Psoas muscle (tissue), 8 donors: ENCODE data around the gene IGF1R. TPM values are rescaled to one million over a fixed set of nuclear protein-coding genes. Genes with fewer than 3 reads are reported as not detected.

ENCODE experiments used
- ATAC-seq, 4 donors: fragments of 200-7000 bp; cut with Tn5 transposase; one replicate each; pipeline ENCODE4 v1.9.1; 2020; ENCODE audit warnings: moderate library complexity in 3 of 4, mild to moderate bottlenecking in 2 of 4
- DNase-seq, 2 donors: peaks; one replicate each; pipeline ENCODE4 v3.0.0-alpha.2; 2020
- H3K27ac ChIP-seq: fragments of 200-600 bp; one replicate; pipeline ENCODE4 v1.8.0; 2022
- H3K27me3 ChIP-seq, 3 donors: fragments of 200-600 bp in 1 of 3; one replicate each; pipeline versions ENCODE4 v1.6.1 to v1.8.0; 2013 to 2022; ENCODE audit warnings: low read length in 2 of 3, mild to moderate bottlenecking in 2 of 3, moderate library complexity in 1 of 3; ENCODE audit not compliant: insufficient read depth in 3 of 3
- H3K36me3 ChIP-seq, 2 donors: fragments of 200-600 bp in 1 of 2; one replicate each; pipeline versions ENCODE4 v1.6.1 to v1.8.0; 2013 to 2022; ENCODE audit warnings: low read depth in 1 of 2, mild to moderate bottlenecking in 1 of 2, moderate library complexity in 1 of 2; ENCODE audit not compliant: insufficient read depth in 1 of 2
- H3K4me1 ChIP-seq: fragments of 200-600 bp; one replicate; pipeline ENCODE4 v1.8.0; 2022
- H3K4me3 ChIP-seq: fragments of 200-600 bp; one replicate; pipeline ENCODE4 v1.8.0; 2022; ENCODE audit warnings: mild to moderate bottlenecking
- H3K9me3 ChIP-seq: fragments of 200-600 bp; one replicate; pipeline ENCODE4 v1.8.0; 2022
- CTCF ChIP-seq: fragments of 200-600 bp; IDR thresholded peaks from one replicate; pipeline ENCODE4 v1.8.0; 2022; ENCODE audit warnings: antibody characterized with exemption
- WGBS, 3 donors: extraction: QIAGEN DNeasy Blood & Tissue Kit; methylation state at CpG; one replicate each; pipeline versions ENCODE4 v1.1.6 to v1.1.7; 2013; 5-methylcytosine and 5-hydroxymethylcytosine counted together
- intact Hi-C, 2 donors: fragments of 100-400 bp; cut with DNase I; formaldehyde crosslinking; loops; one replicate each; pipeline versions ENCODE4 v1.11.0 to v1.14.2; 2022
- polyA plus RNA-seq, 3 donors: library from polyadenylated mRNA; stranded (reverse); fragments of 200-250 nt; gene quantifications; one replicate each; pipeline ENCODE4 v1.2.3, GENCODE V29; 2013
- total RNA-seq, 4 donors: library from RNA; stranded (reverse); fragmentation: NEBNext Ultra II Directional in 2 of 4; extraction: Animal tissue kit (Norgen Biotek cat#: 25700) in 2 of 4; gene quantifications; one replicate each; pipeline versions ENCODE4 v1.2.1 to v1.2.4, GENCODE V29; 2021 to 2023
- donor health status: healthy with polysubstance abuse.
- donor health status: DM: no; HTN: no; CAD: no; lungs with moderate emphysema.
- donor health status: Bipolar disorder and iron deficiency.
- donor health status: healthy.
- donor health status: DM: yes; HTN: yes; CAD: no.
- donor health status: DM: no; HTN: no; CAD: no.
- donor health status: DM: no; HTN: no; CAD: no.
- donor health status: DM: yes; HTN: yes; CAD: no.

The IGF1R gene
- total and polyA plus RNA-seq, 7 donors, result 2.1 to 20.4 (median 12.0) TPM

GRCh38 chr15:98933406-98933805 lies 285.1 kb downstream of the IGF1R start:
- Histone ChIP-seq H3K27ac (no peak overlapping the region), H3K27me3 (no peaks in the 10 kb centered on the region), H3K4me1 (peaks cover 9% of the 10 kb centered on the region), H3K4me3 (no peak overlapping the region), H3K36me3 (peaks cover 4 to 60% of the 10 kb centered on the region in 2 donors), H3K9me3 (no peaks in the 10 kb centered on the region)
- intact Hi-C loops, result no loop called here
- no peak for ATAC-seq
- DNase-seq, result no peak
- 75 to 88% (median 77%) methylated on average over 9 of the region's 9 CpGs for WGBS, 3 donors
- no peak for TF ChIP-seq CTCF

- Histone ChIP-seq H3K36me3 (peaks cover 2 to 60% of the 10 kb centered on the region in 2 donors), H3K4me1 (peaks cover 9% of the 10 kb centered on the region), H3K27me3 (no peaks in the 10 kb centered on the region), H3K27ac (no peak overlapping the region), H3K4me3 (no peak overlapping the region), H3K9me3 (no peaks in the 10 kb centered on the region)
- intact Hi-C loops, result no loop called here
- DNase-seq (no peak), ATAC-seq (no peak)
- TF ChIP-seq CTCF, result no peak
- 63 to 69% (median 65%) methylated on average over 12 of the region's 12 CpGs for WGBS, 3 donors
Measured at GRCh38 chr15:98935736-98936135, 287.4 kb downstream of the IGF1R start.

GRCh38 chr15:98937413-98938104 lies 289.2 kb downstream of the IGF1R start:
- no peak for TF ChIP-seq CTCF

GRCh38 chr15:98938105-98938417 lies 289.7 kb downstream of the IGF1R start:
- H3K36me3 ChIP-seq, result peaks cover 0 to 58% of the 10 kb centered on the region in 2 donors
- DNase-seq, result no peak

More at GRCh38 chr15:98937413-98938104, 289.2 kb downstream of the IGF1R start:
- H3K27me3 ChIP-seq, result no peaks in the 10 kb centered on the region
- peaks cover 0 to 58% of the 10 kb centered on the region in 2 donors for H3K36me3 ChIP-seq
- H3K9me3 ChIP-seq, result no peaks in the 10 kb centered on the region
- ATAC-seq (no peak), DNase-seq (no peak)
- no peak overlapping the region for H3K4me3 ChIP-seq
- peaks cover 15% of the 10 kb centered on the region for H3K4me1 ChIP-seq
- intact Hi-C loops, result no loop called here
- WGBS, 3 donors, result 94 to 97% (median 96%) methylated on average over 7 of the region's 7 CpGs
- H3K27ac ChIP-seq, result no peak overlapping the region

More at GRCh38 chr15:98938105-98938417, 289.7 kb downstream of the IGF1R start:
- Histone ChIP-seq H3K27ac (no peak overlapping the region), H3K9me3 (no peaks in the 10 kb centered on the region), H3K4me3 (no peak overlapping the region), H3K27me3 (no peaks in the 10 kb centered on the region), H3K4me1 (peaks cover 20% of the 10 kb centered on the region)
- ATAC-seq, result no peak
- TF ChIP-seq CTCF, result no peak
- intact Hi-C loops, result no loop called here
- WGBS, 3 donors, result 89 to 94% (median 93%) methylated on average over 4 of the region's 4 CpGs
